ENCODE results near the gene AP5S1.
A peak's percentile ranks its signal among the peaks of the same experiment; 100 is the strongest.
"Not testable (repeated sequence)": the region's sequence is repeated elsewhere in the genome, so short reads cannot be mapped to it uniquely, and the experiment has no call there.

Gene AP5S1

GRCh38 chr20:3812975-3813847, 7.1 kb upstream of the AP5S1 start:
- DNase-seq = no peak

GRCh38 chr20:3813848-3814581, 6.3 kb upstream of the AP5S1 start:
- DNase-seq = no peak

- DNase-seq = no peak
These were observed 5.3 kb upstream of the AP5S1 start for GRCh38 chr20:3814928-3815495.

- no peak for DNase-seq
These were observed 4.5 kb upstream of the AP5S1 start for GRCh38 chr20:3815703-3816315.

- peak; percentile 80 for DNase-seq
These were observed 1.9 kb upstream of the AP5S1 start for GRCh38 chr20:3818155-3819151.

- no peak for DNase-seq
These were observed 818 bp upstream of the AP5S1 start for GRCh38 chr20:3819411-3820047.

- DNase-seq = no peak
These were observed 767 bp downstream of the AP5S1 start for GRCh38 chr20:3820901-3821727.

GRCh38 chr20:3821996-3822395, 1.6 kb downstream of the AP5S1 start:
- no peak for DNase-seq

GRCh38 chr20:3823881-3824280, 3.5 kb downstream of the AP5S1 start:
- DNase-seq = no peak

GRCh38 chr20:3825526-3825925, 5.2 kb downstream of the AP5S1 start:
- DNase-seq = no peak

- no peak for DNase-seq
These were observed 6.1 kb downstream of the AP5S1 start for GRCh38 chr20:3826420-3826819.

GRCh38 chr20:3828798-3829197, 8.5 kb downstream of the AP5S1 start:
- DNase-seq = no peak

GRCh38 chr20:3829891-3830290, 9.5 kb downstream of the AP5S1 start:
- DNase-seq = not testable (repeated sequence)

- DNase-seq = no peak
These were observed 15.8 kb downstream of the AP5S1 start for GRCh38 chr20:3836132-3836531.

- no peak for DNase-seq
These were observed 19.0 kb downstream of the AP5S1 start for GRCh38 chr20:3839328-3839727.

GRCh38 chr20:3840201-3840600, 19.9 kb downstream of the AP5S1 start:
- DNase-seq = not testable (repeated sequence)

GRCh38 chr20:3842348-3842930, 22.1 kb downstream of the AP5S1 start:
- DNase-seq = no peak

- DNase-seq = peak; percentile 60
These were observed 23.1 kb downstream of the AP5S1 start for GRCh38 chr20:3843490-3843889.

GRCh38 chr20:3843990-3844619, 23.8 kb downstream of the AP5S1 start:
- not testable (repeated sequence) for DNase-seq

GRCh38 chr20:3846378-3846739, 26.0 kb downstream of the AP5S1 start:
- no peak for DNase-seq
